GM12873 (cell line): Measurements from ENCODE around the gene DENND1A.

ENCODE experiments used
- TF ChIP-seq, protein P1 (sequence below): IDR thresholded peaks from 2 replicates; pipeline ENCODE4 v1.5.1; 2012; ENCODE audit warnings: low read depth, mild to moderate bottlenecking, moderate library complexity, low read length, control low read depth; ENCODE audit not compliant: insufficient read depth; ENCODE audit errors: missing control alignments

Gene DENND1A

DNA sequence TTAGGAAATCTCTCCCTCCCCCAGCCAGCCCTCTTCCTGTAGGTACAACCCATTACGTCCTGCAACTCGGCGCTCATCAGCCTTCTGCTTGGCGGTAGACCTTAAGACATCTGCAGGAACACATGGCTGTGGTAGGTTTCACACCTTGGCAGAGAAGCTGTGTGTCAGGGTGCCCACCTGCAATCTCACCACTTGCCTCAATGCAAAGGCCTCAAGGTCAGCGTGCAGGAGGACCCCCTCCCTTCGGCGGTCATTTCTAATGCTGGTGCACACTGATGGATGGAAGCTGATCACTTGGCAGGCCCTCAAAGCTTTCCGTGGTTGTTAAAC, 506.6 kb downstream of the DENND1A start:
- TF ChIP-seq, protein P1, sequence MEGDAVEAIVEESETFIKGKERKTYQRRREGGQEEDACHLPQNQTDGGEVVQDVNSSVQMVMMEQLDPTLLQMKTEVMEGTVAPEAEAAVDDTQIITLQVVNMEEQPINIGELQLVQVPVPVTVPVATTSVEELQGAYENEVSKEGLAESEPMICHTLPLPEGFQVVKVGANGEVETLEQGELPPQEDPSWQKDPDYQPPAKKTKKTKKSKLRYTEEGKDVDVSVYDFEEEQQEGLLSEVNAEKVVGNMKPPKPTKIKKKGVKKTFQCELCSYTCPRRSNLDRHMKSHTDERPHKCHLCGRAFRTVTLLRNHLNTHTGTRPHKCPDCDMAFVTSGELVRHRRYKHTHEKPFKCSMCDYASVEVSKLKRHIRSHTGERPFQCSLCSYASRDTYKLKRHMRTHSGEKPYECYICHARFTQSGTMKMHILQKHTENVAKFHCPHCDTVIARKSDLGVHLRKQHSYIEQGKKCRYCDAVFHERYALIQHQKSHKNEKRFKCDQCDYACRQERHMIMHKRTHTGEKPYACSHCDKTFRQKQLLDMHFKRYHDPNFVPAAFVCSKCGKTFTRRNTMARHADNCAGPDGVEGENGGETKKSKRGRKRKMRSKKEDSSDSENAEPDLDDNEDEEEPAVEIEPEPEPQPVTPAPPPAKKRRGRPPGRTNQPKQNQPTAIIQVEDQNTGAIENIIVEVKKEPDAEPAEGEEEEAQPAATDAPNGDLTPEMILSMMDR = no peak

DNA sequence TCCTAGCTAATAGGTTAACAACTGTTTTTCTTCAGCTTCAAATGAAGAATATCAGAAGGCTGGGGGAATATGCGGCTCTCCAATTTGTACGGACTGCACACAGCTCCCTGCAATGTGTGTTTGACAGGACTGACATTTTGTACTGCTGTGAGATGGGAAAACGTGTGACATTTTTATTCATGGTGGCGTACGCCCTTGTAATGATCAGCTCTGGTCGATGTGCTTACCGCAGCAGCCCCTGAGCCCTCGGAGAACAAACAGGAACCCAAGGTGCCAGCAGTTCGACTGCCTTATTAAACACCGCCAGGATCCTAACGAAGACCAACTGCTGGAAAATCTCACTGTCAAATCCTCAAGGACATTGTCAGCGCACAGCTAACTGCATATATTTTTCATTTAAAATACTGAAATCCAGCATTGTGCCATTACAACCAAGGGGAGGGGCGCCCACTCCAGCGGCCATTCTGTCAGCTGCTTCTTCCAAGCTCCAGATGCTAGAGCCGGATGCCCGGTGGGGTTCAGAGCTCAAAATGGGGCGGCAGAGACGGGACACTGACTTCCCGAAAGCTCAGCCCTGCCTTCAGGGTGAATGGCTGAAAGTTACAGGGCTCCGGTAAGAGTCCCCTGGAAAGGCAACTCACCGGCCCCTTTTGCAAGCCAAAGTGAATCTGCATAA, 507.2 kb downstream of the DENND1A start:
- TF ChIP-seq, protein P1 = no peak

DNA sequence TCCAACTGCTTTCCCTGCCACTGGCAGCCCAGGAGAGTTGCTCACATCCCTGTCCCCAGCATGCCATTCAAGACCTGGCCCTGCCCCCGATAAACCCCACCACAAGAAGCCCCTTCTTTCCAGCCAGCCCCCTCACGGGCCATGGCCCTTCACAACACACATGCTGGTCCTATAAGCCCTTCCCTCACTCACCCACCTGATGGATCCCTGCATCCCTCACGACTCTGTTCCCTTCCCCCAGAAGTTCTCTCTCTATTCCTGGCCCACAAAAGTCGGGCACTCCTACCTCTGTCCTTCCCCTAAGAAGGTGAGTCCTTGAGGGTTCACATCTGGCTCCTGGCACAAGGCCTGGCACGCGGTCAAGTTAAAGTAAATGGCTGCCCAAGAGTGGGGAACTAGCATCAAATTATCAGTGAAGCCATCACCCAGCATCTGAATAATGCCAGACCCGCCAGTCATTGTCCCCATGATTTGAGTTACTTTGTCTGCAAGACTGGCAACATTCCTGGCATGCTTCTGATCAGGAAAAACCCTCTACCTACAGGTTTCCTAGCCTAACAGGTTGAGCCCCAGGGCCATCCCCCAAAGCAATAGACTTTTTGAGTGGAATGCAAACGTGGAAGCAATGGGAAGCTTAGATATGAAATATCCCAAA, 508.0 kb downstream of the DENND1A start:
- TF ChIP-seq, protein P1 = no peak

DNA sequence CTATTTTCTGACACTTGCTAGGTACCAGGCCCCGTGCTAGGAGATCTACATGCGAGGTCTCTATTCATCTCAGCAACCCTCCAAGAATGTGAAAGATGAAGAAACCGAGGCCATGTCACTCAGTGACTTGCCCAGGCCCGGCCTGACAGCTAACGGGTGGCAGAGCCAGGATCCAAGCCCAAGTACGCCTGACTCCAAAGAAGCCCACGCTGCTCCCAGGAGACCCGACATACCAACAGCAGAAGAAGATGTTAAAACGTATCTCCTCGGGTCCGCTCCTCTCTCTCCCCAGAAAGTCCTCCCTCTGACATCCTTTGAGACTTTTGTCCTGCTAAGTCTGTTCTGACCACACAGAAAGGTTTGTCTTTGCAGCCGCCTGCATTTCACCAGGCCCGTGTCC, 508.7 kb downstream of the DENND1A start:
- TF ChIP-seq, protein P1 = no peak

DNA sequence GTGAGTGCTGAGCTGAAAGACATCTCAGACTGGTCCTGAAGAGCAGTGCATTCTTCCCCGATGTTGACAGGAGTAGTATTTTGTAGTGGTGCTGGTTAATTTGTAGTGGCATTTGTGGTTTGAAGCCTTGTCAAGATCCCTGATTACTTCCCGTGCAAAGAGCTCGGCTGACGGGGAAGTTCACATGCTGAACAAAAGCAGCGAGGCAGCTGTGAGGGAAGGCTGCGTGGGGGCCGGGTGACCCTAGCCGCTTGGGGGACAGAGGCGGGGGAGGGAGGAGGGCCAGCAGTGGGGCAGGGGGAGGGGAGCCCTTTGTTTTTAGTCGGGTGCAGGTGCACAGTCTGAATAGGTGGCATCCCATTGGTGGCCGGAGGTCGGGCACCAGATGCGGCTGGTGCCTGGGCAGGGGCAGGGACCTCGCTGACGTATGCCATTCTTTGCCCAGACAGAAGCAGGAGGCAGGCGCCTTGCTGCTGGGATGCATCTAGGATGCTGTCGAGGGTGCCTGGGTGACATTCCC, 509.3 kb downstream of the DENND1A start:
- TF ChIP-seq, protein P1 = no peak

DNA sequence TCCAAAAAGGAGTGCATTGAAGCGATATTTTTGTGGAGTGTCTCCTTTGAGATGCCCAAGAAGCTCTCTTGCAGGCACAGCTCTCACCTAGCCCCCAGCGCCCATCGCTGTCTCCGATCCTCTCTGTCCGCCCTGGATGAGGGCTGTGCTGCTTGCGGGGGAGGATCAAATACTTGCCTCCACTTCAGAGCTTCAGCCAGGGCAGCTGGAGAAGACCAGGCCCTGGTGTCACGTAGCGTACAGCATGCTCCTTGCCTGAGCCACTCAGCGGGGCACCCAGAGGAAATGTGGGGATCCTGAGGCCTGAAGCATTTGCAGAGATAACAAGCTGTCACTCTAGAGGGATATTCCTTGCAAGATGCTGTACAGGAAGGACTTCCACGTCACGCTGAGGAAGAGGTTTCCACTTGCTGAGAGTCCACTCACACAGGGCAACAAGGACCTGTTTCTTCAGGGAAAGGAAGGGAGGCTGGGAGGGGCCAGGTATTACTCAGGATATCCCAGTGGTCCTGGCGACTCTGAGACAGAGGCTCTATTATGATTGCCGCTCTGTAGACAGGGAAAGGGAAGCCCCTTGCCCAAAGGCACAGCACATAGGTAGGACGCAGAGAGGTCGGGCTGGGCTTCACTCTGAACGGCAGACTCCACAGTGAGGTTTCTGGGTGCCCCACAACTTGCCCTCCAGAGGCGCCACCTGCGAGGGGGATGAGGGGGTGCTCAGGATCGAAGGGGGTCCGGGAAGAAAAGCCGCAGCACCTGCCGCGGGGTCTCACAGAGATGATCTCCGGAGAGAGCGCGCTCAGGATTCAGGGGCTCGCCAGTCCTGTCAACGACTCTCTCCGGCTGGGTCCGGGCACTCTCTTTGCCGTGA, 510.0 kb downstream of the DENND1A start:
- TF ChIP-seq, protein P1 = no peak

DNA sequence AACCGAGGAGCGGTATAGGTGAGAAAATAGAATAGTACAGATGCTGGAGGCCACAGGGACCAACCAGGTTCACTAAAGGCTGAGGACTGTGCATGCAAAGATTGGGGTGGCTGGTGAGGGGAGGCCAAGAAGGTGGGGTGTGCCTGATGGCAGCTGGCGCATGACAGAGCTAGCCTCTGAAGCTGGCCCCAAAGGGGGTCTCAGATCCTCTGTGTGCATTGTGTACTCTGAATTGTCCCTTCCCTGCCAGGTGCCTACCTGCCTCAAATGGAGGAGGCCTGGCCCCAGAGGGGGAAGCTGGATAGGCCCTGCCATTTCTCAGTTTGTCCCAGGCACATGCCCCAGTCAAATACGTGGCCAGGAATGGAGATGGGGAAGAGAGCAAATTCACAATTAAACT, 510.8 kb downstream of the DENND1A start:
- TF ChIP-seq, protein P1 = no peak
